OCI-LY1 (cell line): ENCODE measurements around the gene OPN5.

Source experiments
- EZH2 ChIP-seq: fragments of 200-600 bp; sonication (generic), shearing (Covaris generic); IDR thresholded peaks from 2 replicates; pipeline ENCODE4 v1.8.0; 2017; ENCODE audit warnings: borderline replicate concordance, mixed run types, mild to moderate bottlenecking, antibody characterized with exemption, low read length, moderate library complexity, mixed read lengths
- TF ChIP-seq, protein P1 (sequence below): fragments of 200-600 bp; sonication (generic), shearing (Covaris generic); IDR thresholded peaks from 2 replicates; pipeline ENCODE4 v1.5.1; 2017; ENCODE audit warnings: mild to moderate bottlenecking, antibody characterized with exemption, low read length, moderate library complexity, mixed read lengths

DNA sequence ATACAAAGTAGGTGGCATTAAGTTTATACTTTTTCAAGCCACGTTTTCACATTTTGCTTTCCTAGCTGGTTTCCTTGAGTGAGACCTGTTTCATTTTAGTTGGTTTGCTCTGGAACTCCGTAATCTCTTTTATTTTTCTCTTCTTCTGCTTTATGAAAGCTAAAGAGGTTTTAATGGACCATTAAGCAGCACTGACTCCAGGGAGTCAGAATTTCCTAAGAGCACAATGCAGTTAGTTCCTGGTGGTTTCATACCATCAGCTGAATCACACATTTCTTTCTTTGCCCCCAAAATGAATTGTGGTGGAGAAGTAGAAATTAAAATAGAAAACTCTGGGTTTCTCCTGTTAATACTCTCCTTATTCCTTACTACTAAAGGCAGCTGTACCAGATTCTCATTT lies 3.4 kb downstream of the OPN5 start:
- TF ChIP-seq, protein P1, sequence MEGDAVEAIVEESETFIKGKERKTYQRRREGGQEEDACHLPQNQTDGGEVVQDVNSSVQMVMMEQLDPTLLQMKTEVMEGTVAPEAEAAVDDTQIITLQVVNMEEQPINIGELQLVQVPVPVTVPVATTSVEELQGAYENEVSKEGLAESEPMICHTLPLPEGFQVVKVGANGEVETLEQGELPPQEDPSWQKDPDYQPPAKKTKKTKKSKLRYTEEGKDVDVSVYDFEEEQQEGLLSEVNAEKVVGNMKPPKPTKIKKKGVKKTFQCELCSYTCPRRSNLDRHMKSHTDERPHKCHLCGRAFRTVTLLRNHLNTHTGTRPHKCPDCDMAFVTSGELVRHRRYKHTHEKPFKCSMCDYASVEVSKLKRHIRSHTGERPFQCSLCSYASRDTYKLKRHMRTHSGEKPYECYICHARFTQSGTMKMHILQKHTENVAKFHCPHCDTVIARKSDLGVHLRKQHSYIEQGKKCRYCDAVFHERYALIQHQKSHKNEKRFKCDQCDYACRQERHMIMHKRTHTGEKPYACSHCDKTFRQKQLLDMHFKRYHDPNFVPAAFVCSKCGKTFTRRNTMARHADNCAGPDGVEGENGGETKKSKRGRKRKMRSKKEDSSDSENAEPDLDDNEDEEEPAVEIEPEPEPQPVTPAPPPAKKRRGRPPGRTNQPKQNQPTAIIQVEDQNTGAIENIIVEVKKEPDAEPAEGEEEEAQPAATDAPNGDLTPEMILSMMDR = no peak
- no peak for TF ChIP-seq EZH2
